IMR-90 (cell line): ENCODE measurements around the gene RBL2. TPM values are rescaled to one million over a fixed set of nuclear protein-coding genes. Genes with fewer than 3 reads are reported as not detected.

Source experiments
- ATAC-seq: fragments of 200-7000 bp; cut with Tn5 transposase; 2 replicates; pipeline ENCODE4 v1.9.1; 2020; ENCODE audit warnings: low read depth, mild to moderate bottlenecking, moderate library complexity
- BruUV-seq: library from RNA; stranded (reverse); fragments of 400-500 nt; replicated peaks from 2 replicates; lab custom pipeline; 2021; lab: Mats Ljungman, UMichigan
- CTCF ChIA-PET: fragments of 300-600 bp; formaldehyde crosslinking; extraction: SDS; loops from one replicate; lab custom pipeline; 2021; ENCODE audit warnings: antibody characterized with exemption; lab: Yijun Ruan, JAX
- POLR2A ChIA-PET: fragments of 300-600 bp; sonication (Branson Sonifier 250); formaldehyde crosslinking; loops from one replicate; lab custom pipeline; 2022; ENCODE audit warnings: antibody characterized with exemption; ENCODE audit not compliant: unreplicated experiment; lab: Charles Lee
- DNase-seq: peaks from one replicate; pipeline ENCODE4 v3.0.0; 2013
- H2AFZ ChIP-seq: replicated peaks from 2 replicates; pipeline ENCODE3; 2013; ENCODE audit warnings: low read length, mild to moderate bottlenecking; ENCODE audit not compliant: poor library complexity
- H2AK5ac ChIP-seq: 2 replicates; pipeline ENCODE4 v1.6.1; 2013; ENCODE audit warnings: low read depth, low read length, inconsistent platforms
- H2AK9ac ChIP-seq: replicated peaks from 2 replicates; pipeline ENCODE3; 2013; ENCODE audit warnings: mild to moderate bottlenecking, low read depth, low read length, moderate library complexity; ENCODE audit not compliant: poor library complexity
- H2BK120ac ChIP-seq: 2 replicates; pipeline ENCODE4 v1.6.1; 2013; ENCODE audit warnings: low read depth, low read length, inconsistent platforms
- H2BK15ac ChIP-seq: 3 replicates; pipeline ENCODE4 v1.6.1; 2013; ENCODE audit warnings: low read depth, low read length, inconsistent platforms
- H2BK20ac ChIP-seq: 2 replicates; pipeline ENCODE4 v1.6.1; 2013; ENCODE audit warnings: low read depth, mild to moderate bottlenecking, inconsistent platforms, low read length, moderate library complexity
- H2BK5ac ChIP-seq: 2 replicates; pipeline ENCODE4 v1.6.1; 2013; ENCODE audit warnings: mild to moderate bottlenecking, low read depth, low read length, inconsistent platforms; ENCODE audit not compliant: poor library complexity, severe bottlenecking
- H3K14ac ChIP-seq: replicated peaks from 2 replicates; pipeline ENCODE4 v1.6.1; 2013; ENCODE audit warnings: low read depth, low read length, inconsistent platforms
- H3K18ac ChIP-seq: 2 replicates; pipeline ENCODE4 v1.6.1; 2013; ENCODE audit warnings: low read depth, low read length, control low read depth
- H3K23ac ChIP-seq: 2 replicates; pipeline ENCODE4 v1.6.1; 2013; ENCODE audit warnings: low read depth, low read length, inconsistent platforms
- H3K27ac ChIP-seq: 2 replicates; pipeline ENCODE4 v1.5.1; 2013; ENCODE audit warnings: mild to moderate bottlenecking, control low read depth, low read length; ENCODE audit not compliant: insufficient read depth
- H3K27me3 ChIP-seq: 2 replicates; pipeline ENCODE4 v1.6.1; 2013; ENCODE audit warnings: low read length; ENCODE audit not compliant: control insufficient read depth, insufficient read depth
- H3K36me3 ChIP-seq: 2 replicates; pipeline ENCODE4 v1.6.1; 2013; ENCODE audit warnings: low read length, mixed read lengths; ENCODE audit not compliant: control insufficient read depth, insufficient read depth
- H3K4ac ChIP-seq: 2 replicates; pipeline ENCODE4 v1.6.1; 2013; ENCODE audit warnings: low read depth, low read length, inconsistent platforms
- H3K4me1 ChIP-seq: 2 replicates; pipeline ENCODE4 v1.6.1; 2013; ENCODE audit warnings: low read length, mixed read lengths; ENCODE audit not compliant: control insufficient read depth, insufficient read depth
- H3K4me2 ChIP-seq: 2 replicates; pipeline ENCODE4 v1.6.1; 2013; ENCODE audit warnings: low read depth, mild to moderate bottlenecking, control low read depth, low read length, moderate library complexity
- H3K4me3 ChIP-seq: 2 replicates; pipeline ENCODE4 v1.5.1; 2013; ENCODE audit warnings: low read depth, mild to moderate bottlenecking, control low read depth, low read length, moderate library complexity; ENCODE audit not compliant: insufficient read depth
- H3K56ac ChIP-seq: 2 replicates; pipeline ENCODE4 v1.6.1; 2013; ENCODE audit warnings: low read length, inconsistent platforms; ENCODE audit not compliant: insufficient read depth; ENCODE audit errors: extremely low read depth
- H3K79me1 ChIP-seq, 2 experiments: 2 replicates each; pipeline ENCODE4 v1.6.1; 2013; ENCODE audit warnings: low read length in 2 of 2, inconsistent platforms in 1 of 2, low read depth in 1 of 2
- H3K9ac ChIP-seq: 2 replicates; pipeline ENCODE4 v1.6.1; 2013; ENCODE audit warnings: low read depth, low read length, control low read depth
- H3K9me1 ChIP-seq: 2 replicates; pipeline ENCODE4 v1.6.1; 2013; ENCODE audit warnings: low read length, inconsistent platforms; ENCODE audit not compliant: insufficient read depth
- H3K9me3 ChIP-seq: 2 replicates; pipeline ENCODE4 v1.6.1; 2013; ENCODE audit warnings: low read length; ENCODE audit not compliant: control insufficient read depth, insufficient read depth
- H4K20me1 ChIP-seq: 2 replicates; pipeline ENCODE4 v1.6.1; 2013; ENCODE audit warnings: low read length, inconsistent platforms; ENCODE audit not compliant: insufficient read depth
- H4K5ac ChIP-seq: 2 replicates; pipeline ENCODE4 v1.6.1; 2013; ENCODE audit warnings: mild to moderate bottlenecking, low read depth, low read length, control low read depth
- H4K8ac ChIP-seq, 2 experiments: 2 replicates each; pipeline ENCODE4 v1.6.1; 2013; ENCODE audit warnings: low read depth in 2 of 2, low read length in 2 of 2, control low read depth in 1 of 2, inconsistent platforms in 1 of 2
- H4K91ac ChIP-seq: 2 replicates; pipeline ENCODE4 v1.6.1; 2013; ENCODE audit warnings: low read depth, low read length, inconsistent platforms; ENCODE audit not compliant: insufficient read depth
- BHLHE40 ChIP-seq: fragments of 150-350 bp; IDR thresholded peaks from 2 replicates; pipeline ENCODE4 v1.6.1; 2016; ENCODE audit warnings: mild to moderate bottlenecking, low read depth, low read length
- CEBPB ChIP-seq: IDR thresholded peaks from 2 replicates; pipeline ENCODE4 v1.6.1; 2012; ENCODE audit warnings: low read depth, low read length, improper control_type of control experiment
- CHD1 ChIP-seq: IDR thresholded peaks from 2 replicates; pipeline ENCODE4 v1.6.1; 2012; ENCODE audit warnings: low read depth, low read length, improper control_type of control experiment
- CTCF ChIP-seq: conservative IDR thresholded peaks from 2 replicates; pipeline ENCODE4 v1.5.1; 2012; ENCODE audit warnings: mild to moderate bottlenecking, low read depth, low read length, improper control_type of control experiment
- ELK1 ChIP-seq: fragments of 150-350 bp; IDR thresholded peaks from 2 replicates; pipeline ENCODE4 v1.6.1; 2016; ENCODE audit warnings: low read depth, mild to moderate bottlenecking, low read length, moderate library complexity, borderline replicate concordance
- FOS ChIP-seq: fragments of 150-350 bp; IDR thresholded peaks from 2 replicates; pipeline ENCODE4 v1.6.1; 2016; ENCODE audit warnings: low read depth, low read length
- MAFK ChIP-seq: IDR thresholded peaks from 2 replicates; pipeline ENCODE4 v1.6.1; 2012; ENCODE audit warnings: low read depth, low read length, improper control_type of control experiment
- MAZ ChIP-seq: IDR thresholded peaks from 2 replicates; pipeline ENCODE4 v1.6.1; 2012; ENCODE audit warnings: low read depth, mild to moderate bottlenecking, low read length, improper control_type of control experiment, moderate library complexity, borderline replicate concordance
- MXI1 ChIP-seq: IDR thresholded peaks from 2 replicates; pipeline ENCODE4 v1.6.1; 2012; ENCODE audit warnings: low read depth, mild to moderate bottlenecking, low read length, moderate library complexity, borderline replicate concordance
- NFE2L2 ChIP-seq: fragments of 150-350 bp; IDR thresholded peaks from 2 replicates; pipeline ENCODE4 v1.6.1; 2016; ENCODE audit warnings: low read depth, mild to moderate bottlenecking, low read length
- POLR2A ChIP-seq: IDR thresholded peaks from 2 replicates; pipeline ENCODE4 v1.6.1; 2012; ENCODE audit warnings: mild to moderate bottlenecking, low read depth, low read length
- RAD21 ChIP-seq: IDR thresholded peaks from 2 replicates; pipeline ENCODE4 v1.6.1; 2012; ENCODE audit warnings: low read length, improper control_type of control experiment
- RCOR1 ChIP-seq: IDR thresholded peaks from 2 replicates; pipeline ENCODE4 v1.6.1; 2012; ENCODE audit warnings: mild to moderate bottlenecking, low read length, improper control_type of control experiment; ENCODE audit not compliant: insufficient replicate concordance
- RFX5 ChIP-seq: IDR thresholded peaks from 2 replicates; pipeline ENCODE4 v1.8.0; 2012; ENCODE audit warnings: low read depth, mild to moderate bottlenecking, low read length, moderate library complexity
- SMC3 ChIP-seq: fragments of 150-350 bp; IDR thresholded peaks from 2 replicates; pipeline ENCODE4 v1.6.1; 2016; ENCODE audit warnings: low read depth, mild to moderate bottlenecking, antibody characterized with exemption, low read length, moderate library complexity
- USF2 ChIP-seq: fragments of 150-350 bp; IDR thresholded peaks from 2 replicates; pipeline ENCODE4 v1.6.1; 2017; ENCODE audit warnings: mild to moderate bottlenecking, antibody characterized with exemption, low read length, low read depth
- WGBS, 2 experiments: methylation state at CpG; one replicate each; pipeline versions ENCODE4 v1.1.5 to v1.1.7; 2013; ENCODE audit warnings: missing lambda C conversion rate in 2 of 2; ENCODE audit not compliant: insufficient read length in 1 of 2; ENCODE audit errors: extremely low coverage in 2 of 2; 5-methylcytosine and 5-hydroxymethylcytosine counted together
- dilution Hi-C: fragments of 300-500 bp; cut with HindIII; formaldehyde crosslinking; loops from one replicate; pipeline ENCODE4 v1.14.3; 2018; ENCODE audit warnings: low sequenced_read_pairs; ENCODE audit not compliant: unreplicated experiment
- in situ Hi-C: fragments of 300-500 bp; cut with MboI; formaldehyde crosslinking; loops from 3 replicates; pipeline ENCODE4 v1.14.3; 2019; ENCODE audit warnings: low sequenced_read_pairs, inconsistent platforms, mixed read lengths
- intact Hi-C: fragments of 100-400 bp; cut with micrococcal nuclease; formaldehyde crosslinking; loops from 2 replicates; pipeline ENCODE4 v1.10.0; 2022
- polyA plus RNA-seq, 3 experiments: library from polyadenylated mRNA; depleted of rRNA; stranded (reverse); fragments of >200 nt; gene quantifications; 2 replicates each; pipeline ENCODE4 v1.2.3, GENCODE V29; 2012; ENCODE audit warnings: low replicate concordance in 1 of 3
- total RNA-seq: library from RNA; depleted of rRNA; stranded (reverse); fragments of >200 nt; gene quantifications from 2 replicates; pipeline ENCODE4 v1.2.3, GENCODE V29; 2012

RBL2 gene
- total and polyA plus RNA-seq, 2 of the 4 experiments (the other 2 are of a cell fraction): 19.7 to 23.4 TPM

DNA sequence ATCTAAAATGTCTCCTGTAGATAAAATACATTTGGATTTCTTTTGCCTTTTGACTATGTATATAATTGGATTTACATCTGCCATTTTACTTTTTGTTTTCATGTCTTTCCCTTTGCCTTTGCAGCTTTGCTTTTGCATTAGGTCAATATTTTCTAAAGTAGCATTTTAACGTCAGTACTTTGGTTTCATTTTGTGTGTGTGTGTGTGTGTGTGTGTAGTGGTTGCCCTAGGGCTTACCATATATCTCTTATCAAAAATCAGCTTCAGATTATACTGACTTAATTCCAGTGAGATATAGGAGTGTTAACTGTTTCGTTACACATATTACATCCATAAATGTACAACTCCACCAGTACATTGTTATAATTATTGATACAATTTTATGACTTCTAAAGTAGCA is 42.6 kb downstream of the RBL2 start:
- no peak overlapping the region for H4K8ac ChIP-seq
- H4K20me1 ChIP-seq: no peaks in the 10 kb centered on the region
- H2AK9ac ChIP-seq: no peak overlapping the region
- no TSS peak for BruUV-seq
- no peak overlapping the region for H3K4ac ChIP-seq
- H3K79me1 ChIP-seq: no peaks in the 10 kb centered on the region
- no peaks in the 10 kb centered on the region for H3K9me3 ChIP-seq
- no peaks in the 10 kb centered on the region for H3K4me1 ChIP-seq
- no peak overlapping the region for H2AFZ ChIP-seq
- intact Hi-C loops (no loop called here), dilution Hi-C loops (no loop called here), in situ Hi-C loops (no loop called here)
- TF ChIP-seq USF2: no peak
- no peak for TF ChIP-seq RFX5
- TF ChIP-seq NFE2L2: no peak
- no peak for TF ChIP-seq RCOR1
- no peak for TF ChIP-seq POLR2A
- TF ChIP-seq MXI1: no peak
- no peak for TF ChIP-seq CTCF
- no peak for TF ChIP-seq FOS
- TF ChIP-seq RAD21: no peak
- no peak for TF ChIP-seq ELK1
- TF ChIP-seq MAZ: no peak
- TF ChIP-seq CEBPB: no peak
- TF ChIP-seq SMC3: no peak
- no peak for TF ChIP-seq BHLHE40
- no peak for TF ChIP-seq MAFK
- no peak for TF ChIP-seq CHD1
- H3K18ac ChIP-seq: no peak overlapping the region
- no peak overlapping the region for H2AK5ac ChIP-seq
- ATAC-seq: no peak
- H3K4me2 ChIP-seq: no peak overlapping the region
- no peak overlapping the region for H4K5ac ChIP-seq
- no peak overlapping the region for H3K14ac ChIP-seq
- no peak overlapping the region for H3K56ac ChIP-seq
- H3K27ac ChIP-seq: no peak overlapping the region
- WGBS, 2 experiments: no CpG with 5 or more reads among the region's 2 CpGs
- peaks cover 19% of the 10 kb centered on the region for H3K36me3 ChIP-seq
- ChIA-PET CTCF (interaction anchor here (0.5 kb wide), 1 partner anchor 336 kb away, joined by 5 read pairs; no protein-coding TSS in a partner anchor), POLR2A (no interaction called here)
- DNase-seq: no peak
- no peak overlapping the region for H2BK20ac ChIP-seq
- H3K9ac ChIP-seq: no peak overlapping the region
- no peak overlapping the region for H2BK120ac ChIP-seq
- H2BK15ac ChIP-seq: no peak overlapping the region
- H3K4me3 ChIP-seq: no peak overlapping the region
- H3K27me3 ChIP-seq: no peaks in the 10 kb centered on the region
- H3K9me1 ChIP-seq: no peaks in the 10 kb centered on the region
- no peak overlapping the region for H3K23ac ChIP-seq
- no peak overlapping the region for H4K91ac ChIP-seq
- no peak overlapping the region for H2BK5ac ChIP-seq
